Choroid plexus epithelial cell (primary cell): Measurements from ENCODE around the gene NOX5.

ENCODE experiments used
- DNase-seq: peaks from one replicate; pipeline ENCODE4 v3.0.0-alpha.2; 2010; ENCODE audit warnings: low read depth
- H3K4me3 ChIP-seq: 2 replicates; pipeline ENCODE4 v1.5.1; 2011; ENCODE audit warnings: low read depth, mild to moderate bottlenecking, control low read depth, low read length, moderate library complexity
- CTCF ChIP-seq: conservative IDR thresholded peaks from 2 replicates; pipeline ENCODE4 v1.5.1; 2011; ENCODE audit warnings: low read depth, mild to moderate bottlenecking, control low read depth, inconsistent platforms, low read length, moderate library complexity

The NOX5 gene

GRCh38 chr15:68979816-68980215, 34.7 kb upstream of the NOX5 start:
- no peak for TF ChIP-seq CTCF
- no peak for DNase-seq
- H3K4me3 ChIP-seq = no peak overlapping the region

GRCh38 chr15:68980786-68981185, 33.7 kb upstream of the NOX5 start:
- H3K4me3 ChIP-seq = no peak overlapping the region
- no peak for TF ChIP-seq CTCF
- DNase-seq = no peak

- no peak for TF ChIP-seq CTCF
- no peak overlapping the region for H3K4me3 ChIP-seq
- no peak for DNase-seq
Observed at GRCh38 chr15:68981941-68982340, 32.6 kb upstream of the NOX5 start.

DNA sequence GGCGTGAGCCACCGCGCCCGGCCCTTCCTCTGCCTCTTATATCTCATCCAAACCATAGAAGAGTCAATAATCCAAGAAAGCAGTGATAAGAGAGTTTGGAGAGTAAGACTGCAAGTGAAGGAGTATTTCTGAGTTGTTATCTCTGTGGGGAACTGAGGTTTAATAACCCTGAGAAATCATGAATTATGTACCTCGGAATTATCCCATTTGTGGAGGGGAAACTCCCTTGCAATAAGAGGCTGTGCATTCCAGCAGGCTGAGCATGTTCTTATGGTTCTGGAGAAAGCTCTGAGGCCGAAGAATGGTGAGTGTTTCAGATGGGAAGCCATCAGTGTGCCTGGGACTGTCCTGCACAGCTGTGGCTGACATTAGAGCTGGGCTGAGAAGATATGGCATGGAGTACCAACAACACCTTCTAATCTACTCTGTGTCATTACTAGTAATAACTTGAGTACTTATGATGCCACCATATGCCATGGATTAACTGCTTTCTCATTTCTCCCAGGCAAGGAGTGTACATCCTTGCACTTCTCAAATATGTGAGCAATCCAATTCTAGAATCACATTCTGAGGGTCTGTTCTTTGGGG, 31.4 kb upstream of the NOX5 start:
- no peak overlapping the region for H3K4me3 ChIP-seq
- TF ChIP-seq CTCF = no peak
- no peak for DNase-seq

DNA sequence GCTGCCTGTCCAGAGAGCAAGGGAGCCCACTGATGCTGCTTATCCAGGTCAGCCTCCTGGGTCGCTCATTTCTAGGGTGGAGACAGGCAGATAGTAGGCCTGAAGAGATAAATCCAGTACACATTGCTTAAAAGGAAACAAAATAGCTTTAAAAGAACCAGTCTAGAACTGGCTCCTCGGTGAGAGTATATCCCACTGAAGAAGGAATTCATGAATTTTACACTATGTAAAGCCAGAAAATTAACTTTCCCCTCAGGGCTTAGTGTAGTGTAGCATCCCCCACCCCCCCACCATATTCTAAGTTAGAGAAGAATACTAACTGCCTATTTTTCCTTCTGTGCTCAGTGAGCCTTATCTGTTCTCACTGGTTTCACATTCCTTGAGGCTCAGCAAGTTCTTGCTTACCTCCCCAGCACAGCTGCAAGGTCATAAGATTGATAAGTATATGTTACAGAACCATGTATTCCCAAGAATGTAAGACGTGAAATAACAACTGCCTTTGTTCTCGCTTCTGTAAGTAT, 30.5 kb upstream of the NOX5 start:
- no peak for TF ChIP-seq CTCF
- peak; percentile 73 for DNase-seq
- H3K4me3 ChIP-seq = no peak overlapping the region

GRCh38 chr15:68984586-68984985, 29.9 kb upstream of the NOX5 start:
- no peak overlapping the region for H3K4me3 ChIP-seq
- no peak for TF ChIP-seq CTCF
- DNase-seq = no peak

DNA sequence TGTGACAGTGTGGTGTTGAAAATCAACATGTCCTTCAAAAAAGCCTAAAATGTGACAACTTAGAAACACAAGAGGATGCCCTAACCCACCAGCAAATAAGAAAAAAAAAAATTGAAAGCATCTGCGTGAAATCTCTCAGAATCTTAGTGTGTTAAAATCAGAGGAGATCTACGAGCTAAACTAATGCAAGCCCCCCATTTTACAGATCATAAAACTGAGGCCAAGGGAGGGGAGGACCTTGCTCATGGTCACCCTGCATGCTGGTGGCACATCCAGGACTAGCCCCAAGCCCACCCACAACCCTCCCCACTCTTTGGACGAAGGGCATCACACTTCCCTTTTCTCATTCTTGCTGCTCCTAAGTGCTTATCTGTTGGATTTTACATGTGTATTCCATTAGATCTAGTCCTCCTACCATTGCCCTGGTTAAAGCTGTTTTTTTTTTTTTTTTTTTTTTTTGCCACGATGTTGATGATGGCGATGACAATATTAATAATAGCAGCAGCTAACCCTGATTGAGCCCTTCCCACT, 29.1 kb upstream of the NOX5 start:
- no peak for DNase-seq
- no peak for TF ChIP-seq CTCF
- no peak overlapping the region for H3K4me3 ChIP-seq
